Measurements from ENCODE around the gene PRDM13.

DNA sequence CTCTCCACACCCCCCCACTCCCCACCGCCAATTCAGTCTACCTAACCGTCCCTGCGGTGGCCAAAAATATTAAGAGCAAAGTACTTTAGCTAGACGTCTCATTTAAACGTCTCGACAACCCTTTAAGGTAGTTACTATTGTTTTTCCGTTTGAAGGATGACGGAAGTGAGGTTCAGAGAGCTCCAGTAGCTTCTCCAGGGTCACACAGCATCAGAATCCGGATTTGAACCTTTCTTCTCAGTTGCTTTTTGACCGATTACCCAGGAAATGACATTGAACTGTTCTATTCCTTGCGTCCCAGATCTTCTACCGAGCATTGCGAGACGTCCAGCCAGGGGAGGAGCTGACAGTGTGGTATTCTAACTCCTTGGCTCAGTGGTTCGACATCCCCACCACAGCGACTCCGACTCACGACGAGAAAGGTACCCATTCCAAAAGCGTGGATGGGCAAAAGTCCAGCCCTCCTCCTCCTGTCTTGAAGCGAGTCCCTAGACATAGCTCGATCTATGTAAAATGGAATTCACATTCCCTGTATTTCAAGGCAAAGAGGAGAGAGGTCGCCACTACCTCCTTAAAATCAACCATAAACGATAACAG is 2.4 kb downstream of the PRDM13 start:
- TF ChIP-seq YY1 (IDR thresholded peaks at IDR 0.05; ENCODE audit: insufficient read depth, insufficient read length) (no peak), SUZ12 (IDR thresholded peaks at IDR 0.05; ENCODE audit: extremely low read depth, insufficient read depth, insufficient read length) (no peak), ZNF274 (IDR thresholded peaks at IDR 0.05; ENCODE audit: low read depth, low read length) (no peak)

All from NT2/D1 (cell line).